ENCODE results near the gene KCNJ6. TPM values are rescaled to one million over a fixed set of nuclear protein-coding genes. Genes with fewer than 3 reads are reported as not detected.
"Not testable (repeated sequence)": the region's sequence is repeated elsewhere in the genome, so short reads cannot be mapped to it uniquely, and the experiment has no call there.

The KCNJ6 gene
- total RNA-seq, 1 donor, result under 0.01 TPM

- Histone ChIP-seq H3K4me1 (ENCODE audit: insufficient read depth, low read length) (no peaks in the 10 kb centered on the region), H3K4me3 (ENCODE audit: low read length) (no peak overlapping the region), H3K9me3 (ENCODE audit: low read depth, low read length) (no peaks in the 10 kb centered on the region)
These were observed 174.1 kb downstream of the KCNJ6 start for GRCh38 chr21:37742115-37742514.

DNA sequence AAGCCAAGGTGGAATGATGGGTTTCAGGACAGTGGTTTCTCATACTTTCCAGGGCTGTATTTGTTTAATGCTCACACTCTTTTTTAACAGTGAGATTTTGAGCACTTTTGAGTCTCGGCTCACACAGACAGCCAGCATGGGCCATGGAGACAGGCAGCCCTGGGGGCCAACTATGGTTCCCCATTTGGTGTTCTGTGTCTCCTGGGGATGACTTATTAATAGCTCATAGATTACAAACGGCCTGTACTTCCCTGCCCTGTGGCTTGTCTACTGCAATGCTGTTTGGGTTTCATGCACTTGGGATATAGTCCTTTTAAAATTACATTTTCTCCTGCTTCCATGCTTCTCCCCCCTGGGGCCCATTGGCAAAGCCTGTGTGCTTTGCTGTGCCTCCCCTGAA, 178.3 kb downstream of the KCNJ6 start:
- Histone ChIP-seq H3K27me3 (ENCODE audit: insufficient read depth, low read length) (no peaks in the 10 kb centered on the region), H3K4me3 (ENCODE audit: low read length) (no peak overlapping the region), H3K4me1 (ENCODE audit: insufficient read depth, low read length) (no peaks in the 10 kb centered on the region), H3K9me3 (ENCODE audit: low read depth, low read length) (no peaks in the 10 kb centered on the region)

More at GRCh38 chr21:37742115-37742514, 174.1 kb downstream of the KCNJ6 start:
- H3K27me3 ChIP-seq (ENCODE audit: insufficient read depth, low read length), result no peaks in the 10 kb centered on the region

DNA sequence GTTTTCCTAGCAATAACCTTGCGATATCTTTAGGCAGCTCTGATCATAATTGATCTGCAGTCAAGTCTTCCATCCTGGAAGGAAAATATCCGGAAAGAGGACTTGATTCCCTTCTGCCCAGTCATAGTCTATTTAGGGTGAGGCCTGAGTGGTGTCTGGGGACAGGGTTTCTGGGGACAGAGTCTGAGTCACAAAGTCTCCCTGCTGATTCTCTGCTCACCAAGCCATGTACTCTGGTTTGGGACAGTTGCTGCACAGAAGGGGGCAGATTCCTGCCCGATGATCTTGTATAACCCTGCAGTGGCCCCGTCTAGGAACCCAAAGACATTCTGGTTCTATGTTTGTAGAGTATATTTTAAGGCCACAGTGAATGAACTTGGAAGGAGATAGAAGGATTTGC, 178.8 kb downstream of the KCNJ6 start:
- Histone ChIP-seq H3K4me3 (ENCODE audit: low read length) (no peak overlapping the region), H3K27me3 (ENCODE audit: insufficient read depth, low read length) (no peaks in the 10 kb centered on the region), H3K4me1 (ENCODE audit: insufficient read depth, low read length) (no peaks in the 10 kb centered on the region), H3K9me3 (ENCODE audit: low read depth, low read length) (no peaks in the 10 kb centered on the region)

DNA sequence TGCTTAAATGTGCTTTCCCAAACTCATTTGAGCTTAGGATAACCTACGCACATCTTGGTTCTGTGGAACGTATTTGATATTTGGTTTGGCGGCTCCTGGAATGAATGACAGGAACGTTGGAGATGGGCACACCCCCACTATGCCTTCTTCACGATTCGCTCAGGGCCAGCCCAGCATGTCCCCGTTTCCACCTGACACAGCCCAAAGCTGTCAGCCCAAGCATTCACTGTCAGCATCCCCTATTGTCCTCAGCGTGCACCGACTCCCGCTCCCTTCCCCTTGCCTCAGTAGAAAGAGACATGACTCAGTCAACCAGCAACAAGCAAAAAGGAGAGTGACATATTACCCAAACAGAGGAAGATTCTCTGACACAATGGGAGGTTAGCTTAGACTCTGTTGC, 181.4 kb downstream of the KCNJ6 start:
- H3K27me3 ChIP-seq (ENCODE audit: insufficient read depth, low read length), result no peaks in the 10 kb centered on the region
- no peak overlapping the region for H3K4me3 ChIP-seq (ENCODE audit: low read length)
- H3K9me3 ChIP-seq (ENCODE audit: low read depth, low read length), result no peaks in the 10 kb centered on the region
- H3K4me1 ChIP-seq (ENCODE audit: insufficient read depth, low read length), result no peaks in the 10 kb centered on the region

- Histone ChIP-seq H3K27me3 (ENCODE audit: insufficient read depth, low read length) (no peaks in the 10 kb centered on the region), H3K4me3 (ENCODE audit: low read length) (no peak overlapping the region), H3K9me3 (ENCODE audit: low read depth, low read length) (no peaks in the 10 kb centered on the region), H3K4me1 (ENCODE audit: insufficient read depth, low read length) (no peaks in the 10 kb centered on the region)
These were observed 183.3 kb downstream of the KCNJ6 start for GRCh38 chr21:37732927-37733326.

- Histone ChIP-seq H3K4me1 (ENCODE audit: insufficient read depth, low read length) (no peaks in the 10 kb centered on the region), H3K27me3 (ENCODE audit: insufficient read depth, low read length) (no peaks in the 10 kb centered on the region), H3K9me3 (ENCODE audit: low read depth, low read length) (no peaks in the 10 kb centered on the region), H3K4me3 (ENCODE audit: low read length) (no peak overlapping the region)
These were observed 192.1 kb downstream of the KCNJ6 start for GRCh38 chr21:37724201-37724600.

GRCh38 chr21:37717534-37717933, 198.7 kb downstream of the KCNJ6 start:
- no peak overlapping the region for H3K4me3 ChIP-seq (ENCODE audit: low read length)
- H3K9me3 ChIP-seq (ENCODE audit: low read depth, low read length), result no peaks in the 10 kb centered on the region
- no peaks in the 10 kb centered on the region for H3K4me1 ChIP-seq (ENCODE audit: insufficient read depth, low read length)
- no peaks in the 10 kb centered on the region for H3K27me3 ChIP-seq (ENCODE audit: insufficient read depth, low read length)

- not testable (repeated sequence) for H3K9me3 ChIP-seq (ENCODE audit: low read depth, low read length); H3K27me3 ChIP-seq (ENCODE audit: insufficient read depth, low read length); H3K4me3 ChIP-seq (ENCODE audit: low read length); H3K4me1 ChIP-seq (ENCODE audit: insufficient read depth, low read length)
These were observed 203.7 kb downstream of the KCNJ6 start for GRCh38 chr21:37712569-37712934.

- Histone ChIP-seq H3K9me3 (ENCODE audit: low read depth, low read length) (no peaks in the 10 kb centered on the region), H3K27me3 (ENCODE audit: insufficient read depth, low read length) (no peaks in the 10 kb centered on the region), H3K4me1 (ENCODE audit: insufficient read depth, low read length) (no peaks in the 10 kb centered on the region), H3K4me3 (ENCODE audit: low read length) (no peak overlapping the region)
These were observed 204.3 kb downstream of the KCNJ6 start for GRCh38 chr21:37711836-37712568.

DNA sequence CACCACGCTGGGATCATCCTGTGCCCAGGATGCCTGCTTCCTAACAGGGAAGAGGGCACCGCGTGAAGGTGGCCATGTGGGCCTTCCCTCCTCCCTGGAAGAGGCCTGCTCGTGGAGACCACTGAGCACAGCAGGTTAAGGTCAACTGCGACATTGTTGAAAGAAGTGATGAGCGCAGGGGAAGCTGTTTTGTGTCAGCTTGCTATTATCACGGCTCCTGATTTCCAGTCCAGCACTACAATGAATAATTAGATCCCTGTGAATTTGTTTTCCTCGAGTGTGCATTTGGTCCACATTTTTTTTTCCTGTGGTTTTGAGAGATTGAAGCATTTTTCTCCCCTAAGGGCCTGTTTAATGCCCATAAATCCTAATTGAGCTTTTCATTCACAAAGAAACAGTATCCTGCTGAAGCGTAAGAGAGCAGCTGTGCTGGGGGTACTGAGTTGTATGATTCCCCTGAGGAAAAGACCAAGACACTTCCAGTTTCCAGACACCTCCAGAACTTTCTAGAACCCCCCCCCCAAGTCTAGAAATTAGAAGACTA, 204.9 kb downstream of the KCNJ6 start:
- Histone ChIP-seq H3K9me3 (ENCODE audit: low read depth, low read length) (no peaks in the 10 kb centered on the region), H3K4me1 (ENCODE audit: insufficient read depth, low read length) (no peaks in the 10 kb centered on the region), H3K4me3 (ENCODE audit: low read length) (no peak overlapping the region), H3K27me3 (ENCODE audit: insufficient read depth, low read length) (no peaks in the 10 kb centered on the region)

DNA sequence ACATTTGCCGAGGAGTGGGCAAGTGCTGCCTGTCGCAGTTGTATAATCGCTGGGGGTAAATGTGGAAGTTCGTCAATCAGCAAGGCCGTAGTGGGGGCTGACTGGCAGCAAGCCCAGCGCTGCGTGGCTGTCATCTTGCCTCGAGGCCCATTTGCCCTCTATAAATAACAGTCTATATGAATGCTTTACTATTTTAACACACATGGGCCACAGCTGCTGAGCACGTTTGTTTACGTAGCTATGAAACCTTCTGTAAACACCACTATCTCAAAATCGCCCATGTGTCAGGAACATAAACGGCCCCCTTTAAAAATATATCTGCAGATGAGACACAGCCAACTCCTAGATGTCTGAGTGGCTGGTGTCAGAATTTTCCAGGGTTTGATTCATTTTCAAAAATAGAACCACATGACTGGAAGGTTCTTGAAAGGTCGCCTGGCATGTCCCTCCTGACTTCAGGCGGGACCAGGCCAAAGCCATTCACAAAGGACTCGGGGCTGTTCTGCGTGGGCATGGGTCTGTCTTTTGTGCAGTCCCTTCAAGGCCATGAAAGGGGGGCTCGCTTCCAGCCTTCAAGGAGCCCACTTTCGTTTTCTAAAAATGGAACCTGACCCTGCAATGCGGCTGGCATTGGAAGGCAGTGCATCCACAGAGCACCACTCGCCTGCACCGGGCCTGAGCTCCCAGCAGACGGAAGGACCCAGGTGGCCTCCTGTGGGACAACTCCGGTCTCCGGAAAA, 205.5 kb downstream of the KCNJ6 start:
- Histone ChIP-seq H3K9me3 (ENCODE audit: low read depth, low read length) (no peaks in the 10 kb centered on the region), H3K27me3 (ENCODE audit: insufficient read depth, low read length) (no peaks in the 10 kb centered on the region), H3K4me3 (ENCODE audit: low read length) (no peak overlapping the region), H3K4me1 (ENCODE audit: insufficient read depth, low read length) (no peaks in the 10 kb centered on the region)

GRCh38 chr21:37704751-37705150, 211.5 kb downstream of the KCNJ6 start:
- H3K4me1 ChIP-seq (ENCODE audit: insufficient read depth, low read length), result no peaks in the 10 kb centered on the region
- H3K4me3 ChIP-seq (ENCODE audit: low read length), result no peak overlapping the region
- no peaks in the 10 kb centered on the region for H3K27me3 ChIP-seq (ENCODE audit: insufficient read depth, low read length)
- no peaks in the 10 kb centered on the region for H3K9me3 ChIP-seq (ENCODE audit: low read depth, low read length)

GRCh38 chr21:37702241-37702640, 214.0 kb downstream of the KCNJ6 start:
- Histone ChIP-seq H3K9me3 (ENCODE audit: low read depth, low read length) (no peaks in the 10 kb centered on the region), H3K27me3 (ENCODE audit: insufficient read depth, low read length) (no peaks in the 10 kb centered on the region), H3K4me3 (ENCODE audit: low read length) (no peak overlapping the region), H3K4me1 (ENCODE audit: insufficient read depth, low read length) (no peaks in the 10 kb centered on the region)

GRCh38 chr21:37700641-37701202, 215.5 kb downstream of the KCNJ6 start:
- H3K9me3 ChIP-seq (ENCODE audit: low read depth, low read length), result no peaks in the 10 kb centered on the region
- H3K4me3 ChIP-seq (ENCODE audit: low read length), result no peak overlapping the region
- H3K27me3 ChIP-seq (ENCODE audit: insufficient read depth, low read length), result no peaks in the 10 kb centered on the region
- H3K4me1 ChIP-seq (ENCODE audit: insufficient read depth, low read length), result no peaks in the 10 kb centered on the region

GRCh38 chr21:37699024-37699775, 217.1 kb downstream of the KCNJ6 start:
- no peaks in the 10 kb centered on the region for H3K27me3 ChIP-seq (ENCODE audit: insufficient read depth, low read length)
- H3K9me3 ChIP-seq (ENCODE audit: low read depth, low read length), result no peaks in the 10 kb centered on the region
- H3K4me1 ChIP-seq (ENCODE audit: insufficient read depth, low read length), result no peaks in the 10 kb centered on the region
- no peak overlapping the region for H3K4me3 ChIP-seq (ENCODE audit: low read length)
